BLaER1 treated with 17β-estradiol and CSF1 and Interleukin-3, amounts not matched to agents 10 nM and 100 nM (cell line): ENCODE data around the gene NDUFC1.
"Not testable (repeated sequence)": the region's sequence is repeated elsewhere in the genome, so short reads cannot be mapped to it uniquely, and the experiment has no call there.

Experiments used
- H3K27ac ChIP-seq, 11 experiments: shearing (Covaris generic); formaldehyde crosslinking; 2 replicates each; pipeline ENCODE4 v1.8.1; 2022
- H3K27me3 ChIP-seq, 11 experiments: shearing (Covaris generic); formaldehyde crosslinking; 2 replicates each; pipeline ENCODE4 v1.8.1; 2022
- H3K36me3 ChIP-seq, 11 experiments: shearing (Covaris generic); formaldehyde crosslinking; 2 replicates each; pipeline ENCODE4 v1.8.1; 2022
- H3K4me1 ChIP-seq, 10 experiments: shearing (Covaris generic); formaldehyde crosslinking; 2 replicates each; pipeline ENCODE4 v1.8.1; 2022
- H3K4me2 ChIP-seq, 11 experiments: shearing (Covaris generic); formaldehyde crosslinking; 2 replicates each; pipeline ENCODE4 v1.8.1; 2022
- H3K4me3 ChIP-seq, 10 experiments: shearing (Covaris generic); formaldehyde crosslinking; 2 replicates each; pipeline ENCODE4 v1.8.1; 2022
- H3K9ac ChIP-seq, 11 experiments: shearing (Covaris generic); formaldehyde crosslinking; 2 replicates each; pipeline ENCODE4 v1.8.1; 2022
- H3K9me3 ChIP-seq, 11 experiments: shearing (Covaris generic); formaldehyde crosslinking; replicated peaks in 1 of 11; 2 replicates each; pipeline ENCODE4 v1.8.1; 2022
- H4K20me1 ChIP-seq, 11 experiments: shearing (Covaris generic); formaldehyde crosslinking; 2 replicates each; pipeline ENCODE4 v1.8.1; 2022
- Cebpa-rat ChIP-seq, 11 experiments: shearing (Covaris generic); IDR thresholded peaks; 2 replicates each; pipeline ENCODE4 v1.8.1; 2022

NDUFC1 gene

DNA sequence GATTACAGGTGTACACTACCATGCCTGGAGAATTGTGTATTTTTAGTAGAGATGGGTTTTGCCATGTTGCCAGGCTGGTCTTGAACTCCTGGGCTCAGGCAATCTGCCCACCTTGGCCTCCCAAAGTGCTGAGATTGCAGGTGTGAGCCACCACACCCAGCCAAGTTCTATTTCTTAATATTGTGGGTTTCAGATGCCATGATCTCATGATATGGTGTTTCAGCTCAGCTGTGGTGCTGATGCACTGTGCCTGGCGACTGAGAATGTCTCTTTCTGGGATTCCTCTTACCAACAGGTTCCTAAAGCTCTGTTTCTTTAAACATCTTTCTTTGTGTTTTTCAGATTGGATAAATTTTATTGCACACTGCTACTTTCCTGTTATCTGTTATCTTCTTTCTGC is 17.3 kb upstream of the NDUFC1 start:
- Histone ChIP-seq H3K27ac (no peak overlapping the region), H3K4me3 (no peak overlapping the region), H3K4me1 (peaks cover 0 to 55% (median 0%) of the 10 kb centered on the region in 10 experiments; a peak in 8 of 20 replicates), H3K9ac (no peak overlapping the region), H4K20me1 (peaks cover 44 to 100% (median 93%) of the 10 kb centered on the region in 11 experiments; a peak in 21 of 22 replicates), H3K4me2 (no peak overlapping the region), H3K9me3 (peaks cover 0 to 55% (median 47%) of the 10 kb centered on the region in 11 experiments; a peak in 18 of 22 replicates), H3K36me3 (peaks cover 0 to 75% (median 60%) of the 10 kb centered on the region in 11 experiments; a peak in 19 of 22 replicates), H3K27me3 (no peaks in the 10 kb centered on the region)
- TF ChIP-seq Cebpa-rat (IDR thresholded peaks at IDR 0.05): no peak

DNA sequence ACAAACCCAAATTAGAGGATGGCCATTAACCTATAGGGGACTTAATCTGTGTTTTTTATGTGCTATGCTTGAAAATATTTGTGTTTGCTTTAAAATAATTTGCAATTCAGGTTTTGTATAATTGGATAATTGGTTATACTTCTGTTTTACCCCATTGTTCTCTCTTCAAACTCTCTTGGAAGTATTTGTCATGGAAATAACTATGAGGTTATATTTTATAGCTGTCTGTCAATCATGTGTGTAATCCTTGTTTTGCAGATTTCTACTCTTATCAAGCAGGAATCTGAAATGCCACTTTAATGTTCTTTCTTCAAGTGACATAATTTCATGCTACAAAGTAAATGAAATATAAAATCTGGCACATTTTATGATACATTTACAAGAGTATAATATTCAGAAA is 15.4 kb upstream of the NDUFC1 start:
- Histone ChIP-seq H3K4me1 (peaks cover 11 to 55% (median 13%) of the 10 kb centered on the region in 10 experiments), H3K4me2 (no peak overlapping the region), H3K27ac (no peak overlapping the region), H3K27me3 (no peaks in the 10 kb centered on the region), H3K36me3 (peaks cover 0 to 81% (median 74%) of the 10 kb centered on the region in 11 experiments; a peak in 19 of 22 replicates), H4K20me1 (peaks cover 38 to 100% (median 93%) of the 10 kb centered on the region in 11 experiments; a peak in 21 of 22 replicates), H3K4me3 (no peak overlapping the region), H3K9me3 (peaks cover 0 to 66% (median 52%) of the 10 kb centered on the region in 11 experiments; a peak in 18 of 22 replicates), H3K9ac (no peak overlapping the region)
- no peak for TF ChIP-seq Cebpa-rat (IDR thresholded peaks at IDR 0.05)

DNA sequence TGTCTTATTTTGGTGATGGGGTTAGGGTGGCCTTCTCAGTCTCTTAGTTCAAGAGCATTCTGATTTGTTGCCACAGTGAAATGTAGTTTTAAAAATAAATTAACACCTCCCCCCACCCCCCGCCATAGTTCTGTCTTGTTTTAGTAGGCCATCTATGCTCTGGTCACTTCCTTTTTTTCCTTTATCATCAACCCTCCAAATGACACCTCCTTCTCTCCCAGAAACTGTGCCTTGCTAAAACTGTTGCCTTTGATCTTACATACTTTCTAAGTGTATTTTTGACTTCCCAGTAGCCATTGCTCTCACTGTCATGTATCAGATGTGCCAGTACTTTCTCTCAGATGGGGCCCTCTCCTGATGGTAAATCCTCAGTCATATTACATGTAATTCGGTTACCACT is 14.5 kb upstream of the NDUFC1 start:
- no peak overlapping the region for H3K9ac ChIP-seq
- no peak for TF ChIP-seq Cebpa-rat (IDR thresholded peaks at IDR 0.05)
- H3K36me3 ChIP-seq: peaks cover 0 to 80% (median 72%) of the 10 kb centered on the region in 11 experiments; a peak in 19 of 22 replicates
- H3K9me3 ChIP-seq: peaks cover 0 to 66% (median 52%) of the 10 kb centered on the region in 11 experiments; a peak in 18 of 22 replicates
- H3K4me1 ChIP-seq: peaks cover 20 to 62% (median 22%) of the 10 kb centered on the region in 10 experiments
- peak overlapping the region in 3 of 11 experiments; percentile 26 to 58 (median 29); a peak in 6 of 22 replicates for H3K4me2 ChIP-seq
- H3K4me3 ChIP-seq: no peak overlapping the region
- H3K27me3 ChIP-seq: no peaks in the 10 kb centered on the region
- H3K27ac ChIP-seq: no peak overlapping the region
- H4K20me1 ChIP-seq: peaks cover 41 to 100% (median 93%) of the 10 kb centered on the region in 11 experiments; a peak in 21 of 22 replicates

DNA sequence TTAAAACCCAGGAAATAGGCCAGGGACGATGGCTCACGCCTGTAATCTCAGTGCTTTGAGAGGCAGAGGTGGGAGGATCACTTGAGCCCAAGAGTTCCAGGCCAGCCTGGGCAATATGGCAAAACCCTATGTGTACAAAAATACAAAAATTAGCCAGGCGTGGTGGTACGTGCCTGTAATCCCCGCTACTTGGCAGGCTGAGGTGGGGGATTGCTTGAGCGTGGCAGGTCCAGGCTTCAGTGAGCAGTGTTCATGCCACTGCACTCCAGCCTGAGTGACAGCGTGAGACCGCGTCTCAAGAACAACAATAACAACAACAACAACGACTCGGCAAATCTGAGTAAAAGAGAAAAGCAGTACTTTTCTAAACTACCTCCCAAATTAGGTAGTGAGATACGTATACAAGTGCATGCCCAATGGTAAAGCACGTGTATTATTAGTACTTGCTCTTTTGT is 13.0 kb upstream of the NDUFC1 start:
- peaks cover 51 to 100% (median 93%) of the 10 kb centered on the region in 11 experiments; a peak in 21 of 22 replicates for H4K20me1 ChIP-seq
- H3K9me3 ChIP-seq: peaks cover 0 to 59% (median 45%) of the 10 kb centered on the region in 11 experiments; a peak in 18 of 22 replicates
- peak overlapping the region in 1 of 10 experiments; percentile 13; a peak in 3 of 20 replicates for H3K4me3 ChIP-seq
- peak overlapping the region in 4 of 11 experiments; percentile 15 to 38 (median 19); a peak in 1 of 22 replicates for H3K27ac ChIP-seq
- TF ChIP-seq Cebpa-rat (IDR thresholded peaks at IDR 0.05): no peak
- H3K27me3 ChIP-seq: no peaks in the 10 kb centered on the region
- no peak overlapping the region for H3K4me2 ChIP-seq
- peaks cover 26 to 75% (median 35%) of the 10 kb centered on the region in 10 experiments for H3K4me1 ChIP-seq
- peaks cover 0 to 74% (median 64%) of the 10 kb centered on the region in 11 experiments; a peak in 19 of 22 replicates for H3K36me3 ChIP-seq
- H3K9ac ChIP-seq: no peak overlapping the region

DNA sequence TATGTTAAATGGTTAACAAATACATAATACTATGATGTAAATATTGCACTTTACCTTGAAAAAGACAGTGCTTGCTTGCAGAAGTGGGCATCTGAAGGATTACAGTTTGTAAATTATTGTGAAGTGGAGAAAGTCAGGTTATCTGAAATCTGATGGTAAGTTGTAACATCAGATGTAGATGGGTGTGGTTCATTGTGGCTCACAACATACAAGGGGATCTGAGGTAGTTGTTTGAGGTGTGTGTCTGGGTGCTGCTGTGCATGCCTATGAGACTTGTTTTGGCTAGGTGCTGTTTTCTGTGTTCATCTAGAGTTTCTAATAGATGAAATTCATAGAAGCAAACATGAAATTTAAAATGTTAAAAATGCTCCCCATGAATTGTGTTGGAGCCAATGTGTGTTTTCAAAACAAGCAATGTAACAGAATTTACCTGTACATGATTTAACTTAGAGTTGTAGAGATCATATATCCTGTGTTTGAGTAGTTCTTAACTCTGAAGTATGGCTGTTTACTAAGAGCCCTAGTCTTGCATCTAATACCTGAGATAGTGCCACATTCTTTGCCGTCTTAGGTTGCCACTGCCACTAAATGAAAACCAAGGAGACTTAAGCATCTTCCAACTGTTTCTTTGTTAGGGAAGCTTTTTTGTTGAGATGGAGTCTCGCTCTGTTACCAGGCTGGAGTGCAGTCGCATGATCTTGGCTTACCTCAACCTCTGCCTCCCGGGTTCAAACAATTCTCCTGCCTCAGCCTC is 11.9 kb upstream of the NDUFC1 start:
- Histone ChIP-seq H3K27ac (peak overlapping the region in 1 of 11 experiments; percentile 48; a peak in 2 of 22 replicates), H3K27me3 (no peaks in the 10 kb centered on the region), H3K36me3 (peaks cover 0 to 72% (median 57%) of the 10 kb centered on the region in 11 experiments; a peak in 19 of 22 replicates), H3K9me3 (peaks cover 0 to 50% (median 41%) of the 10 kb centered on the region in 11 experiments; a peak in 18 of 22 replicates), H3K4me2 (peak overlapping the region in 6 of 11 experiments; percentile 58 to 78 (median 69); a peak in 12 of 22 replicates), H3K4me1 (peaks cover 26 to 68% (median 35%) of the 10 kb centered on the region in 10 experiments), H3K4me3 (no peak overlapping the region), H3K9ac (no peak overlapping the region), H4K20me1 (peaks cover 51 to 100% (median 93%) of the 10 kb centered on the region in 11 experiments; a peak in 21 of 22 replicates)
- TF ChIP-seq Cebpa-rat (IDR thresholded peaks at IDR 0.05): no peak

DNA sequence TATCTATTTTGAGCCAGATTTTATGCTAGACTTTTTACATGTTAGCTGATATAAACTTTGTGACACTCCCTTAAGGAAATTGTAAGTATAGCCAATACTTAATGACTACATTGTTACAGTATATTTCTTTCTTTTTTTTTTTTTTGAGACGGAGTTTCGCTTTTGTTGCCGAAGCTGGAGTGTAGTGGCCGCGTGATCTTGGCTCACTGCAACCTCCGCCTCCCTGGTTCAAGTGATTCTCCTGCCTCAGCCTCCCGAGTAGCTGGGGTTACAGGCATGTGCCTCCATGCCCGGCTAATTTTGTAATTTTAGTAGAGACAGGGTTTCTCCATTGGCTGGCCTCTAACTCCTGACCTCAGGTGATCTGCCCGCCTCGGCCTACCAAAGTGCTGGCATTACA is 11.1 kb upstream of the NDUFC1 start:
- H3K4me1 ChIP-seq: peaks cover 26 to 64% (median 35%) of the 10 kb centered on the region in 10 experiments
- not testable (repeated sequence) for H3K4me3 ChIP-seq, H3K27me3 ChIP-seq
- peaks cover 48 to 100% (median 93%) of the 10 kb centered on the region in 11 experiments; a peak in 21 of 22 replicates for H4K20me1 ChIP-seq
- H3K36me3 ChIP-seq: peaks cover 4 to 73% (median 57%) of the 10 kb centered on the region in 11 experiments; a peak in 19 of 22 replicates
- peak overlapping the region; percentile 30 to 78 (median 58) for H3K4me2 ChIP-seq
- peaks cover 0 to 42% (median 34%) of the 10 kb centered on the region in 11 experiments; a peak in 18 of 22 replicates for H3K9me3 ChIP-seq
- peak overlapping the region in 3 of 11 experiments; percentile 4 to 9 (median 7); a peak in 3 of 22 replicates for H3K9ac ChIP-seq
- peak overlapping the region in 9 of 11 experiments; percentile 5 to 60 (median 48); a peak in 12 of 22 replicates for H3K27ac ChIP-seq

DNA sequence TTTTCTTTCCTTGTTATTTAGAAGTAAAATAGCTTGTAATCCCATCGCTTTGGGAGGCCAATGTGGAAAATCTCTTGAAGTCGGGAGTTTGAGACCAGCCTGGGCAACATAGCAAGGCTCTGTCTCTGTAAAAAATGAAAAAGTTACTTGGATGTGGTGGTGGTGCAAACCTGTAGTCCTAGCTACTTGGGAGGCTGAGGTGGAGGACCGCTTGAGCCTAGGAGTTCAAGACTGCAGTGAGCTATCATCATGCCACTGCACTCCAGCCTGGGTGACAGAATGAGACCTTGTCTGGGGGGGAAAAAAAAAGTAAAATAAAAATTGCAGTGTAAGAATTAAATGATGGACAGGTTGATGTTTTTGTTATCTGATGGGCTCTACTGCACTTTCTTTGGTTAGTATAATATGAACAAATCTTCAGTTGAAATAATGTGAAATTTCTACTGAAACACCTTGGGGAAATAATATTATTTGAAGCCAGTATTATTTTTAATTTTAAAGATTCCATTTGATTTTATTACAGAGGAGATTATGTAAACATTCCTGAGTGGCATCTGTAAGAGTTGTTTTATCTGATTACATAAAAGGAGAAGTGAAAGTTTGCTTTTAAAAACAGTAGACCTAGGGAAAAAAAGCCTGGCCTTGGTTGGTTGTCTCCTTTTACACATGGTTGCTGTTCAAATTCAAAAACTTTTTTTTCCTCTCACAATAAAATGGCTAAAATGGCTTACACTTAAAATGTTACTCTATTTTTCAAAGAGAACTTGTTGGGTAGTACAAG is 10.5 kb upstream of the NDUFC1 start:
- Histone ChIP-seq H3K4me1 (peaks cover 26 to 64% (median 35%) of the 10 kb centered on the region in 10 experiments), H3K36me3 (peaks cover 4 to 73% (median 59%) of the 10 kb centered on the region in 11 experiments; a peak in 19 of 22 replicates), H3K27ac (peak overlapping the region in 9 of 11 experiments; percentile 5 to 60 (median 48); a peak in 13 of 22 replicates), H3K27me3 (no peaks in the 10 kb centered on the region), H3K4me3 (no peak overlapping the region), H3K9me3 (peaks cover 0 to 41% (median 33%) of the 10 kb centered on the region in 11 experiments; a peak in 18 of 22 replicates), H4K20me1 (peaks cover 48 to 100% (median 93%) of the 10 kb centered on the region in 11 experiments; a peak in 21 of 22 replicates), H3K9ac (peak overlapping the region in 3 of 11 experiments; percentile 7 to 37 (median 9); a peak in 2 of 22 replicates), H3K4me2 (peak overlapping the region; percentile 30 to 78 (median 58))
- TF ChIP-seq Cebpa-rat (IDR thresholded peaks at IDR 0.05): no peak

DNA sequence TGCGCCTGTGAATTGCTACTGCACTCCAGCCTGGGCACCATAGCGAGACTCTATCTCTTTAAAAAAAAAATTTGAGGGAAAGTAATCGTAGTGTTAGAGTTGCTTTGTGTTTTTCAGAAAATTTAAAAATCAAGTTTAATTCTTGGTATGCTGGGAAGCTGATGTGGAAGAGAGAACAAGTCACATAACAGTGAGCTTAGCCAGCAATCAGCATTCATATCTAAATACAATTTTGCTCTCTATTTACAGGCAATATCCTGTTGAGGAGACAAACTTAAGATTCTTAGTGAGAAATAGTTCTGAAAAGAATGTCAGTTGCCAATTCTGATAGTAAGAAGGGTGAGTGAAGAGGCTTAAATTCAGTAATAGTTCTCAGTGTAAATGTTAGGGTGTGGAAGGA is 9.6 kb upstream of the NDUFC1 start:
- Histone ChIP-seq H4K20me1 (peaks cover 48 to 100% (median 93%) of the 10 kb centered on the region in 11 experiments; a peak in 21 of 22 replicates), H3K9me3 (peaks cover 0 to 34% (median 26%) of the 10 kb centered on the region in 11 experiments; a peak in 18 of 22 replicates), H3K9ac (peak overlapping the region in 2 of 11 experiments; percentile 7 to 17; a peak in 3 of 22 replicates), H3K27ac (peak overlapping the region in 6 of 11 experiments; percentile 15 to 59 (median 45); a peak in 9 of 22 replicates), H3K4me3 (no peak overlapping the region), H3K4me2 (peak overlapping the region in 9 of 11 experiments; percentile 2 to 78 (median 58); a peak in 8 of 22 replicates), H3K4me1 (peaks cover 26 to 65% (median 35%) of the 10 kb centered on the region in 10 experiments), H3K27me3 (no peaks in the 10 kb centered on the region), H3K36me3 (peaks cover 4 to 74% (median 60%) of the 10 kb centered on the region in 11 experiments; a peak in 20 of 22 replicates)
- no peak for TF ChIP-seq Cebpa-rat (IDR thresholded peaks at IDR 0.05)
